HG03520 (cell line): ENCODE measurements around the gene TRERF1.

Experiments
- ATAC-seq: cut with Tn5 transposase; IDR thresholded peaks from one replicate; pipeline ENCODE4 v1.9.1; 2021; ENCODE audit warnings: mild to moderate bottlenecking, moderate library complexity; ENCODE audit not compliant: unreplicated experiment

Gene TRERF1

DNA sequence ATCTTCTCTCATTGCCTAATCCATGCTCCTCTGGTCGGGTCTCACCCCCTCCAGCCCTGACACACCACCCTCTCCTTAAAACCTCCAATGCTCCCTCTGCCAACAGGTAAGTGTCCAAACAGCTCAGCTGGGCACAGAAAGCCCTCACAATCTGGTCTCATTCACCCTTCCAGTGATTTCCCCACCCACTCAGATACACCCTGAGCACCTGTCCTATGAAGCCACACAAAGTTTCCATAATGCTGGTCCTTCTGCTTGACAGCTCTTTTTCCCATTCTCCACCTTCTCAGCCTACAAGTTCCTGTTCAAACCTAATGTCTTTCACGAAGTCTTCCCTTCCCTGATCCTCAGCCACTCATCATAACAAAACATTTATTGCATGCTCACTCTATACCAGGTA, 164.0 kb downstream of the TRERF1 start:
- no peak for ATAC-seq

DNA sequence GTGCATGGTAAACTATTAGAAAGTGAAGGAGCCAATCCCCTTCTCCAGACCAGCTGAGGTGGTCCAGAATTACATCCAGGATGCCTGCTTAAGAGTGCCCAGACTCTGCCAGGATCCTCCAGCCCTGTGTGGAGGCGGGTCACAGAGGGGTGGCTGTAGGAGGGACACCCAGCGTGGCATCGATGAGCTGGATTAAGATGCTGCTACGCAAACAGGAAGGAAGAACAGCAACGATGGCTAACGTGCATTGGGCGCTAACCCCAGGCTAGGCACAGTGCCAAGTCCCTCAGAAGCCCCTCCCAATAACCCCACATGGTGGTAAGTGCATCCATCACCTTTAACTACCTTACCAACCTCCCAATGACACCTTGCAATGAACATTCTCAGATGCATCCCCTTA, 170.2 kb downstream of the TRERF1 start:
- ATAC-seq, result no peak

DNA sequence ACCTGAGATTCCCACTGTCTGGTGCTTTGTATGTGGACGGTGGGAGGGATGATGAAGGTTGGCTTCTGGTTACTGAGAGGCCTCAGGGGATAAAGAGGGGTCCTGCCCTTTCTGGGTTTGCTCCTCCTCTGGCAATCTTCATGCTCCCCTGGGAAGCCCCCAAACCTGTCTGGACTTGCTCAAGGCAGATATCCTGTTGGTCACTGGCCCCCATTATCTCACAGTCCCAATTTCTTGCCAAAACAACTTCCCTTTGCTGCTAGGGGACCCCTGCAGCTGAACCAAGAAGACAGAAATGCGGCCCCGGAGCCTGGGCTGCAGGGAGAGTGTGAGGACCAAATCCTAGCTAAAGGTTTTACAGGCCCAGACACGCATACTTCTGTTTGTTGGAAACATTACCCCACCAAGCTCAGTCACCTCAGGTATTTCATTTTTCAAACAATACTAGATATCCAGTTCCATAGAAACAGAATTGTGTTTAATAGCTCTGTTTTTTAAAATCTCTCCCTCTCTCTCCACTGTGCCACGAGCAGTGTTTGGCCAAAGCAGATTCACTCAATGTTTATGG, 170.7 kb downstream of the TRERF1 start:
- ATAC-seq, result no peak

DNA sequence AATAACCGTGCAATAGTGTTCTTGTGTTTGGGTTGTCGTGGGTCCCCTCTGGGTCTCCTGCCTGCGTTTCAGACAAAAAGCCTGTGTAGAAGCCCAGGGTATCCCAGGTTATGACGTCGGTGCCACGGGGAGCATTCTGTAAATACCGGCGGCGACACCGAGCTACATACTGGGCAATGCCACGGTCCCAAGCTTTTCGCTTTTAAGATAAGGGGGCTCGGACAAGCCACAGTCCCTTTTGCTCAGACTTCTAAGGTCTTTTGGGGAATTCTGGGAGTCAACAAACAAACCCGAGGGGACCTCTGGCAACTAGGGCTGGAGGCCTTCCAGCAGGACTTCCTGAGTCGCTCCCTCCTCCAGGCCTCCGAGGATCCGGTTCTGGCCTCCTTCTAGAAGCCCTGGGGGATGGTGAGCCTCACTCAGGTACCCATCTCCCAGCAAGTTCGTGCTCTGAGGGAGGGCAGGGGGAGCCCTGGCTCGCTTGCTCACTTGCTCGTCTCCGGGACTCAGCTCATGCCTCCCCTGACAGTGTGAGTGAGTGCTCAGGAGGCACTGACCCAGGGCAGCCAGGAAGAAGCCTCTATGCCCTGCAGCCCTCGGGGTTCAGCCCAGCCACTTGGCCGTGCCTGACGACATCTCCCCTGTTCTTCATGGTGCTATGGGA, 171.6 kb downstream of the TRERF1 start:
- no peak for ATAC-seq

DNA sequence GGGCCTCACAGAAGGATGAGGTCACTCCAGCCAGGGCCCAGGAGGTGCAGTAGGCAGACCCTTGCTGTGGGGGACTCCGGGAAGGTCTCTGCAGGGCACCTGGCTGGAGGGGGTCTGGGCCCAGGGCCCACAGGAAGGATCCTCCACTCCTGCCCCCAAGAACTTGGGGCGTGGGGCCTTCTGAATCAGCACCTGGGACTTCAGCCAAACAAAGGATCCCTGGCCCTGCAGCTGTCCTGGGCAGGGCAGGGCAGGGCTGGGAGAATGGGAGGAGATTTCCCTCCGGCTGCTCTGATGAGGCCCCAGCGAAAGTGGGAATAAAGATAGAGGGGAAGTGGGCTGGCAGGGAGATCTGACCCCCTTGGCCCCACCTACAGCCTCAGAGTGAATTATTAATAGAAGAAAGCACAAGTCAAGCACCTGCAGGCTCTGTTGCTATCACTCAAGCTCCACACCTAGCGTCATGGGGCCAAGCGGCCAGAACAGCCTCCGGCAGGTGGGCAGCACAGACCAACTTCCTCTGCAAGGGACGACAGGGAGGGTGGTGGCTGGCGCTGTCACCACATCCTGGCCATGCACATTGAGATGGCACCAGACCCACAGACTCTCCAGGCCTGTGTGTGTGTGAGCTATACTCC, 172.5 kb downstream of the TRERF1 start:
- no peak for ATAC-seq

DNA sequence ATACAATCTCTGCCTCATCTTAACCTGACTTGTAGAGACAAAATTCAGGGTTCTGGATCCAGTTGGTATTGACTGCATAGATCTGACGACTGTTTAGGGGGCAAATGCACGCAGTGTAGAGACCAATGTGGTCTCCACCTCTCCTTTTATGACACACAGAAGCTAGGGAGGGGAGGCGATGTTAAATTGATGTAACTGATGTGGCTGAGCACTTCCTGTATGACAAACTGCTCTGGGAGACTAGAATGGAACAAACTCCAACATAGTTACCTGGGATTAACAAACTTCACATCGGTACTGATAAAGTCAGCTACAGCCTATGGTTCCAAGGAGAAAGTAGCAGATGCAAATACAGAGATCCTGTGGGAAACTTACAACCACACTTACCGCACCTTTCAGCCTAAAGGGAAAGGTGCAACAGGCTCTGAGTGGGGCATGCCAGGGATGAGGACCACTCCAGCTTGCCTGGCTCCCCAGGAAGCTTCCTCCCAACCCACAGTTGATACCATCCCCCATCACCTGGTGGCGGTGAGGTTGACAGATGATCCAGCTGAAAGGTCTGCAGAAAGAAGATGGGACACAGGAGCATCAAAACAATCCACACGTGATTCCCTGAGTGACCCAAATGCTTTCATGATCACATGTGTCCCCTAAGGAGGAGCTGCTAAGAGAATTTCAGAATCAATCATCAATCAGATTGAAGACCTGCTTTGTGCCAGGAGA, 173.4 kb downstream of the TRERF1 start:
- ATAC-seq, result no peak

DNA sequence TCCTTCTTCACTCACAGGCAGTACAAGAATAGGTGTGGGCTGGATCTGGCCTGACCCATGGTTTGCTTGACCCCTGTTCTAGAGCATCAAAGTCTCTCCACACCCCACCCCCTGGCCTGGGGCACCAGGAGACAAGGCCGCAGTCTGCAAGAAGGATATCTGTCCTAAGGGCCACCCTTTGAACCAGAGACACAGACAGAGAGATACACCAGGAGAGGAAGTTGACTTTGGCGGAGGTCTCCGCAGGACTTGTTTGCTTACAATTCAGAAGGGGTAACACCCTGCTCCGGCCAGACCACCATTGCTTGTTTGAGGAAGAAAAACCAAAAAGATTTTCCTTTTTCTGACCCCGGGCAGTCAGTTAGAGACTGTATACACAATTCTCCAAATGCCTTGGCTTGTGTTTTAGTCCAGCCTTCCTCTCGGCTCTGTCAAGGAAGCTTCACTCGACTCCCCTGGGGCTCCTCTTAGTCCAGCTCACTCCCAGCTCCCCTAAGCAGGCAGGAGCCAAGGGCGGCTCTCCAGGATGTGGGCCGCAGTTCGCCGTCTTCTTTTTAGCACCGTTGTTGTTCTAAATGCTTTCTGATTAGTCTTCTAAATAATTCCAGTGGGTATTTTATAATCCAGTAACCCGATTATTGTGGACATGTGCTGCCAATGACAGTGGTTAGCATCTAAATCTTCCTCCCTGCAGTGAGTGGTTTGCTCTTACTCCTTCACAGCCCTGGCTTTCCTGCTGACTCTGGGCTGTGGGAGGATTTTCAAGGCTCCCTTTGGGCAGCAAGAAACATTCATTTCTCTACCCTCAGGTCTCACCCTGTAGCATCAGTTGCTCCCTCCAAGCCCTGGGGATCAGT, 175.5 kb downstream of the TRERF1 start:
- no peak for ATAC-seq

DNA sequence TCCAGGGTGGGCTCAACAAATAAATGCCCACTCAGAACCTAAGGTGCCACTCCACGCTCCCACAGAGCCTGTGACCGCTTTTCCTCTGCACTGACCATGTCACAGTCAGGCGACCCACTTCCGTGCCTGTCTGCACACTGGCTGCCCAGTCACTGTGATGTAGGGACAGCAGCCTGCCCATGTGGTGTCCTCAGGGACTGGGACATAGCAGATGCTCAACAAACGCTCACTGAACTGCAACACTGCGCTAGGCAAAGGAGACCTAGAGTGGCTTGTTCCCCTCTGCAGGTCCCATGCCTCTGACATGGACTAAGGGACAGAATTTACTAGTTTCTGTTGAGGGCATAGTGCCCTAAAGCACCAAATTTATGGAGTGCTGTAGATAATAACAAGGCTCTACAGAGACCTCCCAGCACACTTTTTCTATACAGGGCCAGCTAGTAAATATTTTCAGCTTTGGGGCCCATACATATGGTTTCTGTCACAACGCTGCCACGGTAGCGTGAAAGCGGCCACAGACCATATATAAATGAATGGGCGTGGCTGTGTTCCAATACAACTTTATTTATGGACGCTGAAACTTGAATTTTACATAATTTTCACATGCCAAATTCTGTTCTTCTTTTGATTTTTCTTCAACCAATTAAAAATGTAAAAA, 176.2 kb downstream of the TRERF1 start:
- no peak for ATAC-seq

DNA sequence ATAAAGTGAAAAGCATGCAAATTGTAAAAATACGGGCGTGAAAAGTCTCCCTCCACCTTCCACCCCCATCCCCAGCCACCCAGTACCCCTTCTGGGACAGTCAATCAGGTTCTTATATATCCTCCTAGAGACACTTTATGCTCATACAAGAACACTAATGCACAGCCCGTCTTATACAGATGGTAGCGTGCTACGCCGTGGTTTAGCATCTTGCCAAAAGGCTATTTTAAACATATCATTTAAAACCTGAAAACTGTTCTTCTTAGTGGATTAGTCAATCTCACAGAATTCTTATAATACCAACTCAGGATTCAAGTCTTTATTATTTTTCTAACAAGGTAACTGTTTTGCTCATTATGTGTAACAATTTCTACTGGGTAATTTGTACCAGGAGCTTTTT, 176.8 kb downstream of the TRERF1 start:
- ATAC-seq, result no peak

DNA sequence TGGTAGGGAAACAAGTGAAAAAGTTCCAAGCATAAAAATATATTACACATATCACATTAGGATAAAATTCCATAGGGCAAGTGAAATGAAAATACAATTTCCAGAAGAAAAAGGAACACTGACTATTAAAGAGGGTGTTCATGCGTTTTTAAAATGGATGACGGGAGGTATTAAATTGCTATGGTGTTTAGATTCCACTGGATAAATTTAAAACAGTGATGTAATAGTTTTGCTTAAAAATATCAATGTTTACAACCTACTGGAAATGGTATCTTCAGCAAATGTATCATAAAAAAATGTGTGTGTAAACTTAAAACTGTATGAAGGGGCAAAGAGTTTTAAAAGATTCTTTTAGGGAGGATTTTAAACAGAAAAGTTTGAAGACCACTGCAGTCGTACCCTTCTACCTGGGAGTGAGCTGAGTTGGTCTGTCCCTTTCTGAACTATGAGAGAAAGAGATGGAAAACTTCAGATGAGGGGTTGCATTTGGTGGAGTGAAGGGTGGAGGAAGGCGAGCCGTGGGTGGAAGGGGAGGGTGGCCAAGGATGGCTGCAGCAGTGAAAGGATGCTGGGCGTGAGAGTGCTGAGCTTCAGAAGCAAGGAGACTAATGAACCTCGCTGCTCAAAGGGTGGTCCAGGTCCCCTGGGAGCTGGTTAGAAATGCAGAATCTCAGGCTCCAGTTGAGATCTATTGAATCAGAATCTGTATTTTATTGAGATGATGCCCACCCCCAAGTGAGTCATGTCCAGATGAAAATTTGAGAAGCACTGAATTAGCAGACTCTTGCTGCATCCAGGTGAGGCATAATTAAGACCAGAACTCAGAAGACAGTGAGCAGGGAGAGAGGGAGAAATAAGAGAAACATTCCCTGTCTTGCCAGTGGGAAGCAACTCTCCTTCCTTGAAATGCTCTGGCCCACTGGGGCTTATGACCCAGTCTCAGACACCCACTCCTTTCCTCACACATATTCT, 179.6 kb downstream of the TRERF1 start:
- no peak for ATAC-seq

DNA sequence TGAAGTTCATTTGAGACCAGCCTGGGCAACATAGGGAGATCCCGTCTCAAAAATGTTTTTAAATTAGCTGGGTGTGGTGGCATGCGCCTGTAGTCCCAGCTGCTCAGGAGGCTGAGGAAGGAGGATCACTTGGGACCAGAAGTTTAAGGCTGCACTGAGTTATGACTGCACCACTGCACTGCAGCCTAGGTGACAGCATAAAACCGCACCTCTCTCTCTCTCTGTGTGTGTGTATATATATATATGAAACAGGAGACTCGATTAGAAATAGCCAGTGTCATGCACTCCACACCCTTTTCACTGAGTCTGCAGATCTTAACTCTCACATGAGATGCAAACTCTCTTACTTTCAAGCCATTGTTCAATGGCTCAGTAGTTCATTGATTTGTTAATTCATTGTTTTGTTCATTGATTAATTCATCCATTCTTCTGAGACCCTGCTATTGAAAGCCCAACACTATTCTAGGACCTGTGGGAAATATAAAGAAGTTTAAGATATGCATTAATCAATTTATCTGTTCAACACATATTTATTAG, 181.7 kb downstream of the TRERF1 start:
- ATAC-seq, result no peak

DNA sequence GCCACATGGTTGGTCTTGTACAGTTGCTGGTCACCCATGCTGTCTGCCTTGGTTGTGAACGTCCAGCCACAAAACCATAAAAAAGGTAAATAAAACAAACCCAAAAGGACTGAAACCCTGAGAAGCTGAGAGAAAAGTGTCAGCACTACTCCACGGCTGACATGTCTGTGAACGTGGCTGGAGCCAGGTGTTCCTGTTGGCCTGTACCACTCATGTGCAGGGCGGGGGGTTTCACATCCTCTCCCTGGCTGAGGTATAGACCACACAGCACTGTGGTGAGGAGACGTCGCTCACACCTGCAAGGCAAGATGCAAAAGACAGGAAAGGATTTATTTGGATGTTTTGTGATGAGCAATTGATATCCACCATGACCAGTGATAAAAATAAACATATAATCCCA, 182.2 kb downstream of the TRERF1 start:
- no peak for ATAC-seq

DNA sequence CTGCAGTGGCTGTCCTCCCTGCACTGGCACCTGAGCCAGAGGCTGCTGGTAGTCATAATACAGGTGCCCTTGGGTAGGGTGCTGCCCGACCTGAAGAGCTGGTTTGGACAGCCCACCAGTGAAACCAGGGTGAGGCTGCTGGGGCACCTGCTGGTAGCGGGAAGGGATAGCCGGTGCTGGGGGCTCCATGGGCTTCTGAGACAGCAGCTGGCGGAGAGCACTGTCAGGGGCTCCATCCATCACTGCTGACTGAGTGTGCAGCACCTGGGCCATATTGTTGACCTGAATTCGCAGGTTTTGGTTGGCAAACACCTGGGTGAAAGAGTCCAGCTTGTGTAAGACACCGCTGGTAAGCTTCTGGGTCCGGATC, 182.9 kb downstream of the TRERF1 start:
- ATAC-seq, result no peak

DNA sequence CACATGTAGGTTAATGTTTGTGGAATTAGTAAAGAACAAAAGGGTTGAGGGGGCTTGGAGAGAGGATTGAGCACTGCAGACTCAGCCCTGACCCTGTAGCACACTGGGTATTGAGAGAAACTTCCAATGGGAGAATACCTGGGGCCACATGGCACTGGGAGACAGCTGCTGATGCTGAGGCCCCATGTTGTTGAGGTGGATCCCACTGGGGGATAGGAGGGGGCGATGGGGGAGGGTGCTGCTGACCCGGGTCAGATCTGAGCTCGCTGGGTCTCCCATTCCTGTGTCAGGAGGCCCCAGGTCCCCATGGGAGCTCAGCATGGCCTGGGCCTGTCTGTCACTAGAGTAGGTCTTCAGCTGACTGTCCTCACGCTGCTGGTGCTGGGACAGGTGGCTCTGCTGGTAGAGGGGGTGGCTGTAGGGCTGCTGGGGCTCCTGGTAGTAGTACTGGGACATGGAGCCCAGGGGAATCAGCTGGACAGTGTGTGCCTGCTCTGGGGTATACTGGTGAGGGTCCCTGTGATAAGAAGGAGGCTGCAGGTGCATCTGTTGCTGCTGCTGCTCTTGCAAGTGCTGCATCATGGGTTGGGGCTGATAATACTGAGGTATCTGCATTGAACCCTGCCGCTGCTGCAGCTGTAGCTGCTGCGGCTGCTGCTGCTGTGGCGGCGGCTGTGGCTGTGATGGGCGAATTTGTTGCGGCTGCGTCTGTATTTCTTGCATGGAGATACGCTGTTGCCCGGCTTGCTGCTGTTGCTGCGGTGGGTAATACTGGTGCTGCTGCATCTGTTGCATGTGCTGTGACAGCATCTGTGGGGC, 183.5 kb downstream of the TRERF1 start:
- no peak for ATAC-seq

DNA sequence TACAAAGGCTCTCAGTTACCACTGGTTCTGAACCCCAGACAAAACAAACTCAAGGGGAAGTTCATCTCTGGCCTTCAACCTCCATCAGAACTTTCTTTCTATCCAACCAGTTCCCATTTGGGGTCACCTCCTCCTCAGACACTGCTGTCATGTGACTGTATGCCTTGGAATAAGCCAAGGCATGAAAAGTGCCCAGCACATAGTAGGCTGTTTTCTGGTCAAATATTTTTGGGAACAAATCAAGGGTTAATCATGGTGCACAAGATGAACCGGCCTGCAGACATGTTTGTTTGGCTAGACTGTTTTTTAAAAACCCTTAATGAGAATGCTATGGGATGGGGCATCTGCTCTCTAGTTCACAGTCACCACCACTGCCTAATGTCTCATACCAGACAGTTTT, 185.2 kb downstream of the TRERF1 start:
- no peak for ATAC-seq

DNA sequence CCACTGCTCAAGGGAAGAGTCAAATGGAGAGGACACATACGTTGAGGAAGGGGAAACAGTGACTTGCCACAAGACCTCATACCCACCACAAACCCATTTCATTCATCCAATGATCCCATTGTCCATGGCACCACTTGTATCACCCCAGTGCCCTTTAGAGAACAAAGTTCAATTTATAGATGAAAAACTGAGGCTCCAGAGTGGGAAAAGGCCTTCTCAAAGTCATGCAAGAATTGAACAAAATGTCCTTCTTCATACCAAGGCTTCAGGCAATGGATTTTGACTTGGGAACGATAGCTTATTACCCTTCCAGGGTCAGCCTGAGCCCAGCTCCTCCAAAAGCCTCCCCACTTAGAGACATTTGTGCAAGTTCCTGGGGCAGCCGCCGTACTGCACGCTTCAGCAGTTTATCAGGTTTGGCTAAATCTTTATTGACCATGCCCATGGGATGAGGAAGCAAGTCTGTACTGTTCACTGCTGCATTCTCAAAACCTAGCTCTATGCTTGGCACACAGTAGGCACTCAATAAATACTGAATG, 186.8 kb downstream of the TRERF1 start:
- ATAC-seq, result no peak

DNA sequence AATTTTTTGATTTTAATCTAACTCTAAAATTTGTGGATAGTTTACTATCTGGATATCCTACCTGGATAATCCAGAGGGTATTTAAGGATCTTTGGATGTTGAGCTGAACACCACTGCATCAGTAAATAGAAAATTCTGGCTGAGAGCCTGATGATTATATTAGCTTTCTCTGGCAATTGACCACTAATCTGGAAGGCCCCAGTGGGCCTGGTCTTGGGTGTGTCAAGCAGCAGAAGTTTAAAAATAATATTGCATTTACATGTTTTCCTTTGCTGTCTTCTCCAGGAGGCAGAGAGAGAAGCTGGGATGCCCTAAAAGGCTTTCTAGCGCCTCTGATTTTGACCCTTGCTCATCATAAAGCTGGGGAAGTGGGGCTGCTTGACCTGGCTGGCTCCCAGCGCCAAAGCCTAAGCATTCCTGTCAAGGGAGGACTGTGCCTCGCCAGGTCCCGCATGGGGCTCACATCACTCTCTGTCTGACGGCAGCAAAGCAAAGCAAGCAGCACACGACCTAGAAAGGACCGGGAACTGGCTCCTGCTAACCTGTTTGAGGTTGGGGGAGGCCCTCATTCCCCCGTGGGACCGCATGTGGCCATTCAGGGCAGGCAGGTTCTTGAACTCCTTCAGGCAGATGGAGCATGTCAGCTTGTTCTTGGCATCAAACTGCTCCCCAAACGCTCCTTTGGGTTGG, 187.4 kb downstream of the TRERF1 start:
- no peak for ATAC-seq
